Tibial nerve (tissue), 4 donors: ENCODE data around the gene LAD1. TPM values are rescaled to one million over a fixed set of nuclear protein-coding genes. Genes with fewer than 3 reads are reported as not detected.

Experiments
- DNase-seq, 2 donors: peaks; one replicate each; pipeline ENCODE4 v3.0.0-alpha.2; 2019; ENCODE audit warnings: low spot score in 2 of 2
- H3K27ac ChIP-seq, 4 donors: fragments of 200-600 bp; sonication (generic) in 3 of 4; one replicate each; pipeline ENCODE4 v1.5.1; 2017 to 2019; ENCODE audit warnings: mild to moderate bottlenecking in 1 of 4
- H3K27me3 ChIP-seq, 2 donors: fragments of 200-600 bp; sonication (generic) in 1 of 2; one replicate each; pipeline versions ENCODE4 v1.5.1 to v1.6.0; 2017 to 2019
- H3K36me3 ChIP-seq, 3 donors: fragments of 200-600 bp; sonication (generic); one replicate each; pipeline ENCODE4 v1.5.1; 2018 to 2019
- H3K4me1 ChIP-seq, 4 donors: fragments of 200-600 bp; sonication (generic) in 3 of 4; one replicate each; pipeline ENCODE4 v1.5.1; 2017 to 2019
- H3K4me3 ChIP-seq, 4 donors: fragments of 200-600 bp; sonication (generic) in 3 of 4; one replicate each; pipeline ENCODE4 v1.5.1; 2017 to 2019; ENCODE audit warnings: mild to moderate bottlenecking in 1 of 4, moderate library complexity in 1 of 4
- H3K9me3 ChIP-seq, 4 donors: fragments of 200-600 bp; sonication (generic) in 3 of 4; one replicate each; pipeline ENCODE4 v1.5.1; 2017 to 2019
- EP300 ChIP-seq, 2 donors: sonication (generic); formaldehyde crosslinking; IDR thresholded peaks; one replicate each; pipeline ENCODE4 v1.6.1; 2017; ENCODE audit warnings: antibody characterized with exemption in 2 of 2, mild to moderate bottlenecking in 1 of 2
- POLR2A ChIP-seq, 2 donors: fragments of 450-650 bp; IDR thresholded peaks; one replicate each; pipeline ENCODE4 v1.6.1; 2017; ENCODE audit warnings: antibody characterized with exemption in 2 of 2, mild to moderate bottlenecking in 2 of 2, moderate library complexity in 2 of 2
- WGBS, 2 donors: methylation state at CpG; one replicate each; pipeline ENCODE4 v1.1.5; 2018; 5-methylcytosine and 5-hydroxymethylcytosine counted together
- total RNA-seq, 4 donors: library from RNA; depleted of rRNA; stranded (reverse); fragments of >200 nt; gene quantifications; one replicate each; pipeline ENCODE4 v1.1.0, GENCODE V29; 2016
- TF ChIP-seq, protein P1 (sequence below), 5 experiments: fragments of 200-600 bp in 3 of 5; fragments of 450-650 bp in 2 of 5; sonication (generic) in 3 of 5; IDR thresholded peaks; one replicate each; pipeline ENCODE4 v1.5.1; 2016 to 2019; ENCODE audit warnings: antibody characterized with exemption in 5 of 5, mild to moderate bottlenecking in 3 of 5, moderate library complexity in 2 of 5

Gene LAD1
- total RNA-seq, 4 donors from 2014 or later, result not detected

DNA sequence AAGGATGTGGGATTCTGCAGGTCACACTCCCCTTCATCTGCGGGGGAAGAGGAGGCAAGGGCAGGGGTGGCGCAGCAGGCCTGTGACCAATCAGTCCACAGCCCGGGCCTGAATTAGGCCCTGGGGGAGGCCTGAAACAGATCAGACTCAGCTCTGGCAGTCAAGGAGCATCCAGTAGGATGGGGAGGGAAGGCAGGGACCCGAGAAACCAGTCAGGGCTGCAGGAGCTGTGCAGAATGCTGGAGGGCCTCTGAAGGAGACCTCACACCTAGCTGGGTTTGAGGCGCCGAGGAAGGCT, 34.4 kb downstream of the LAD1 start:
- WGBS, 2 donors, result 74 to 79% methylated on average over 6 of the region's 6 CpGs

DNA sequence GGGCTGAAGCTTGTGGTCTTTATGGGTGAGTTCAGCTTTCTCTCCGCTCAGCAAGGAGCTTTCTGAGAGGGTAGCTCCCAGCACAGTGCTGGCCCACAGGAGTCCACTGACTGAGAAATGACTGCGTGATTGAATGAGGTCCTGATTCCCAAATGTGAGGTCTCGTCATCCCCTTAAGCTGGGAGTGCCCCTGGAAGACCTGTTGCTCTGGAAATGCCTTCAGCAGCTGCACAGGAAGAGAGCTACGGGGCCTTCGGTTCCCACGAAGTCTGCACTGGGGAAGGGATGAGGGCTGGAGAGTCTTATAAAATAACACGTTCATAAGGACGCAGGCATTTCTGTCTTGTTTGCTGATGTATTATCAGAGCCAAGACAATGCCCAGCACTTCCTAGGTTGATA, 35.7 kb downstream of the LAD1 start:
- Histone ChIP-seq H3K27ac (no peak overlapping the region), H3K27me3 (no peaks in the 10 kb centered on the region), H3K36me3 (no peaks in the 10 kb centered on the region), H3K4me3 (no peak overlapping the region), H3K4me1 (no peaks in the 10 kb centered on the region), H3K9me3 (no peaks in the 10 kb centered on the region)
- no peak for DNase-seq
- 69 to 79% methylated on average over 8 of the region's 8 CpGs for WGBS, 2 donors
- no peak for TF ChIP-seq POLR2A (IDR thresholded peaks at IDR 0.05)

More for the DNA sequence above, 34.4 kb downstream of the LAD1 start:
- DNase-seq, result no peak
- Histone ChIP-seq H3K27ac (no peak overlapping the region), H3K27me3 (no peaks in the 10 kb centered on the region), H3K36me3 (no peaks in the 10 kb centered on the region), H3K4me1 (no peaks in the 10 kb centered on the region), H3K9me3 (no peaks in the 10 kb centered on the region), H3K4me3 (no peak overlapping the region)
- no peak for TF ChIP-seq POLR2A (IDR thresholded peaks at IDR 0.05)
- no peak for TF ChIP-seq EP300 (IDR thresholded peaks at IDR 0.05)
- TF ChIP-seq, protein P1, sequence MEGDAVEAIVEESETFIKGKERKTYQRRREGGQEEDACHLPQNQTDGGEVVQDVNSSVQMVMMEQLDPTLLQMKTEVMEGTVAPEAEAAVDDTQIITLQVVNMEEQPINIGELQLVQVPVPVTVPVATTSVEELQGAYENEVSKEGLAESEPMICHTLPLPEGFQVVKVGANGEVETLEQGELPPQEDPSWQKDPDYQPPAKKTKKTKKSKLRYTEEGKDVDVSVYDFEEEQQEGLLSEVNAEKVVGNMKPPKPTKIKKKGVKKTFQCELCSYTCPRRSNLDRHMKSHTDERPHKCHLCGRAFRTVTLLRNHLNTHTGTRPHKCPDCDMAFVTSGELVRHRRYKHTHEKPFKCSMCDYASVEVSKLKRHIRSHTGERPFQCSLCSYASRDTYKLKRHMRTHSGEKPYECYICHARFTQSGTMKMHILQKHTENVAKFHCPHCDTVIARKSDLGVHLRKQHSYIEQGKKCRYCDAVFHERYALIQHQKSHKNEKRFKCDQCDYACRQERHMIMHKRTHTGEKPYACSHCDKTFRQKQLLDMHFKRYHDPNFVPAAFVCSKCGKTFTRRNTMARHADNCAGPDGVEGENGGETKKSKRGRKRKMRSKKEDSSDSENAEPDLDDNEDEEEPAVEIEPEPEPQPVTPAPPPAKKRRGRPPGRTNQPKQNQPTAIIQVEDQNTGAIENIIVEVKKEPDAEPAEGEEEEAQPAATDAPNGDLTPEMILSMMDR (IDR thresholded peaks at IDR 0.05), result no peak

DNA sequence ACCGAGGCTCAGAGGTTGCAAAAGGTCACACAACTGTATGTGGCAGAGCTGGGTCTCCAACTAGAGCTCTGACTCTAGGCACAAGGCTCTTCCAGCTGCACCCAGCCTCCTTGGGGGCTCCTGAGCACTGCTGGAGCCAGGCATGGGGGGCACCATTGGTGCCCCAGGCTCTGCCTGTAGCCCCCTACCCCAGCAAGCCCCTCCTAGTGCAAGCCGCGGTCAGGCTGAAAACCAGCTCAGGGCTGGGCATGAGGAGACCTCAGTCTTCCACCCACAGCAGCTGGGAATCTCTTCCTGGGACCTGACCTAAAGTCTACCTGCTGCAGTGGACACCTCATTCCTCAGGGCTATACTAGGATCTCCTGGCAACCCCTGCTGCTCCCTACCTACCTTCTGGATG, 36.2 kb downstream of the LAD1 start:
- TF ChIP-seq POLR2A (IDR thresholded peaks at IDR 0.05), result no peak
- no peak for TF ChIP-seq EP300 (IDR thresholded peaks at IDR 0.05)
- TF ChIP-seq, protein P1 (IDR thresholded peaks at IDR 0.05), result no peak
- Histone ChIP-seq H3K4me3 (no peak overlapping the region), H3K4me1 (no peaks in the 10 kb centered on the region), H3K9me3 (no peaks in the 10 kb centered on the region), H3K36me3 (no peaks in the 10 kb centered on the region), H3K27ac (no peak overlapping the region), H3K27me3 (no peaks in the 10 kb centered on the region)
- DNase-seq, result no peak
- WGBS, 2 donors, result 83 to 97% methylated on average over 3 of the region's 3 CpGs

DNA sequence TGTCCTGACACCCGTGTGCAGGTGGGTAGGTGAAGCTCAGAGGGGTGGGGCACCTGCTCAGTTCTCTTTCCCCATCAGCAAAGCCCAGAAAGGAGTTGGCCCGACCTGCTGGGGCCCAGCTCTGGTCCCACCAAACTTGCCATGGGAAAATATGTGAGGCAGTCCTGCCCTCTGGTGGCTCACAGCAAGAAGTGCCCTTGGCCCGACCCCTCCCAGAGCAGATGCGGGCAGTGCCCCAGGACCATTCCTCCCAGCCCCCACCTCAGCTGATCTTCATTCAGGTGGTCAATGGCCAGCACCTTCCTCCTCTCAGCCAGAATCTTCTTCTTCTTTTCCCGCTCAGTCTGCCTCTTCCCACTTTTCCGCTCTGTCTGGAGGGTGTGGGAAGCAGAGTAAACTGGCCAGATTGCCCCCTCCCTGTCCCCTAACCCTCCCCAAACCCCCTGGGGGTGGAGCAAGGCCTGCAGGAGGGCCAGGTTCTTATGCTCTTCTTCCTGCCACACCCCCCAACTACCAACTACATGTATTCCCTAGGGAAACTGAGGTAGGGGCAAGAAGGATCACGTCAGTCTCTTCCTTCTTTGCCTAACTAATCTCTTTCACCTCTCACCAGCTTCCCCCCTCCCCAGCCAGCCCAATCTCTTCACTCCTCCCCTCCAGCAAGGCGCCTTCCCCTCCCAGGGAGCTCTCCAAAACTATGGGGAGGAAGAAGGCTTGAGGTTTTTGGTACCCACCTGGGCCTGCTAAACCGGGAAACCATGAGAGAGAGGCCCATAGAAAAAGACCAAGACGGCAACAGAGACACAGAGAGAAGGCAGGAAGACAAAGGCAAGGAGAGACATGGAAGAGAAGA, 37.2 kb downstream of the LAD1 start:
- no peaks in the 10 kb centered on the region for H3K36me3 ChIP-seq
- no peaks in the 10 kb centered on the region for H3K4me1 ChIP-seq
- TF ChIP-seq, protein P1 (IDR thresholded peaks at IDR 0.05), result peak; percentile 44 to 80 (median 65)
- no peak for TF ChIP-seq POLR2A (IDR thresholded peaks at IDR 0.05)
- TF ChIP-seq EP300 (IDR thresholded peaks at IDR 0.05), result no peak
- H3K27ac ChIP-seq, result no peak overlapping the region
- no peak overlapping the region for H3K4me3 ChIP-seq
- no peaks in the 10 kb centered on the region for H3K27me3 ChIP-seq
- no peaks in the 10 kb centered on the region for H3K9me3 ChIP-seq
- WGBS, 2 donors, result 52 to 55% methylated on average over 9 to 10 of the region's 10 CpGs
- no peak for DNase-seq

DNA sequence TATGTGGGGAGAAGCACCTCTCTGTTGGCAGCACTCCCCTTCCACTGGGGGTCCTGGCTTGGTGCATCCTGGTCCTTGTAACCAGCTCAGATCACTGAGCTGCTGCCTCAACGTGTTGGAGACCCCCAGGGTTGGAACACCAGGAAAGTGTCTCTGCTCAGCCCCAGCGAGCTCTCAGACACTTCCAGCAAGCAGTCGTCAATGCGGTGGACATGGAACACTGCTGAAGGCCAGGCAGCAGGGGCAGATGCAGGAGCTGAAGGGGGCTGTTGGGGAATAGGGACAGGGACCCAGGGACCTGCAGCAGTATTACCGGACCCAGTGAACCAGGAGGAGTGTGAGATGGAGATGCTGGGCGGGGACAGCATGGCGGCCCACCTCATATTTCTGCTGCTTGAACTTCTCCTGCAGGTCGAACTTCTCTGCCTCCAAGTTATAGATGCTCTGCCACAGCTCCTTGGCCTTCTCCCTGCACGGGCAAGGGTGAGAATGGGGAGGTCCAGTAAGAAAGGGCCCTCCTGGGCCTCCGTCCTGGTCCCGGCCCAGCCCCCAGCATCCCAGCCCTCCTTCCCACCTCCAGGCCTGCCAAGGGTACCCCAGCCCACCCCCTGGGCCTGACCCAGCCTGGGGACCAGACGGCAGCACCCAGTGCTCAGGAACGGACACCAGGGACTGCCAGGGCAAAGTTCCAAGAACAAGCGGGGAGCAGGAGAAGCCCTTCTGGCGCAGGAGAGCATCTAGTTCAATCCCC, 38.0 kb downstream of the LAD1 start:
- Histone ChIP-seq H3K27me3 (no peaks in the 10 kb centered on the region), H3K4me3 (no peak overlapping the region), H3K4me1 (no peaks in the 10 kb centered on the region), H3K9me3 (no peaks in the 10 kb centered on the region), H3K36me3 (no peaks in the 10 kb centered on the region), H3K27ac (no peak overlapping the region)
- TF ChIP-seq EP300 (IDR thresholded peaks at IDR 0.05), result no peak
- no peak for DNase-seq
- WGBS, 2 donors, result 82 to 84% methylated on average over 15 of the region's 15 CpGs

DNA sequence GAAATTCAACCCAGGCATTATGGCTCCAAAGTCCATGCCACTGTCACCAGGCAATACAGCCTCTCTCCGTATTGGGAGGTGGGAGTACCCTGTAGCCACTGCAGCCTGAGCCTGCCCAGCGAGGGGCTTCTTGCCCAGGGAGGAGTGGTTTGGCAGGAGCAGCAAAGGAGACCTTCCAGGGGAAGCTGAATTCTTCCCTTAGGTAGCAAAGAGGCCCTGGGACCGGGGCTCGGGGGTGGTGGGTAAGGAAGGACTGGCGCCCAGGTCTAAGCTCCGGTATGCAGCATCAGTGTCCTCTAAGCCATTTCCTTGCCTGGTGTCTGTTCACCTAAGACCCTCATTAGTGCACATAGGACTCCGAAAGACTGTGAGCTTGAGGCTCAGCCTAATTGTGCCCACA, 38.6 kb downstream of the LAD1 start:
- TF ChIP-seq, protein P1 (IDR thresholded peaks at IDR 0.05), result no peak
- TF ChIP-seq EP300 (IDR thresholded peaks at IDR 0.05) (no peak), POLR2A (IDR thresholded peaks at IDR 0.05) (no peak)
- no peaks in the 10 kb centered on the region for H3K36me3 ChIP-seq
- H3K4me1 ChIP-seq, result no peaks in the 10 kb centered on the region
- no peak for DNase-seq
- H3K9me3 ChIP-seq, result no peaks in the 10 kb centered on the region
- H3K4me3 ChIP-seq, result no peak overlapping the region
- no peak overlapping the region for H3K27ac ChIP-seq
- WGBS, 2 donors, result 86% methylated on average over 6 to 7 of the region's 7 CpGs
- H3K27me3 ChIP-seq, result no peaks in the 10 kb centered on the region
